T-helper 1 cell treated with Interleukin-12 subunit alpha and Interleukin-12 subunit beta and Interleukin-4 antibody, amounts not matched to agents 30 μg/mL and 1 μg/mL, for 36 hours (primary cell): ENCODE data around the gene OLA1.

Experiments used
- H3K27ac Mint-ChIP-seq: one replicate; pipeline ENCODE4 v1.8.0; 2021; ENCODE audit warnings: mild to moderate bottlenecking, mixed read lengths
- H3K27me3 Mint-ChIP-seq: one replicate; pipeline ENCODE4 v1.8.0; 2021; ENCODE audit warnings: low read depth, mixed read lengths
- H3K36me3 Mint-ChIP-seq: one replicate; pipeline ENCODE4 v1.8.0; 2021; ENCODE audit warnings: low read depth, mixed read lengths
- H3K4me1 Mint-ChIP-seq: one replicate; pipeline ENCODE4 v1.8.0; 2021; ENCODE audit warnings: low read depth, mixed read lengths
- H3K4me3 Mint-ChIP-seq: one replicate; pipeline ENCODE4 v1.8.0; 2021; ENCODE audit warnings: mild to moderate bottlenecking, moderate library complexity, mixed read lengths
- H3K9me3 Mint-ChIP-seq: one replicate; pipeline ENCODE4 v1.8.0; 2021; ENCODE audit warnings: mixed read lengths

OLA1 gene

GRCh38 chr2:174145827-174146226 is 102.5 kb downstream of the OLA1 start:
- H3K27me3 Mint-ChIP-seq, result no peaks in the 10 kb centered on the region
- no peaks in the 10 kb centered on the region for H3K9me3 Mint-ChIP-seq
- no peak overlapping the region for H3K27ac Mint-ChIP-seq
- H3K4me3 Mint-ChIP-seq, result no peak overlapping the region
- peaks cover 2% of the 10 kb centered on the region for H3K36me3 Mint-ChIP-seq
- peaks cover 2% of the 10 kb centered on the region for H3K4me1 Mint-ChIP-seq

GRCh38 chr2:174142290-174142689 is 106.0 kb downstream of the OLA1 start:
- Mint-ChIP-seq H3K4me1 (peaks cover 5% of the 10 kb centered on the region), H3K4me3 (no peak overlapping the region), H3K36me3 (peaks cover 10% of the 10 kb centered on the region)

GRCh38 chr2:174138161-174138560 is 110.2 kb downstream of the OLA1 start:
- Mint-ChIP-seq H3K27me3 (no peaks in the 10 kb centered on the region), H3K4me1 (peaks cover 3% of the 10 kb centered on the region), H3K36me3 (peaks cover 19% of the 10 kb centered on the region), H3K4me3 (no peak overlapping the region), H3K9me3 (no peaks in the 10 kb centered on the region), H3K27ac (no peak overlapping the region)

More at GRCh38 chr2:174142290-174142689, 106.0 kb downstream of the OLA1 start:
- no peak overlapping the region for H3K27ac Mint-ChIP-seq
- no peaks in the 10 kb centered on the region for H3K27me3 Mint-ChIP-seq
- no peaks in the 10 kb centered on the region for H3K9me3 Mint-ChIP-seq

- Mint-ChIP-seq H3K4me1 (peaks cover 5% of the 10 kb centered on the region), H3K36me3 (peaks cover 17% of the 10 kb centered on the region), H3K27ac (no peak overlapping the region), H3K9me3 (no peaks in the 10 kb centered on the region), H3K27me3 (no peaks in the 10 kb centered on the region), H3K4me3 (no peak overlapping the region)
These were observed 112.4 kb downstream of the OLA1 start for GRCh38 chr2:174135981-174136380.

- Mint-ChIP-seq H3K27ac (no peak overlapping the region), H3K4me1 (peaks cover 2% of the 10 kb centered on the region)
These were observed 123.2 kb downstream of the OLA1 start for GRCh38 chr2:174125090-174125489.

GRCh38 chr2:174124181-174124580 is 124.2 kb downstream of the OLA1 start:
- H3K36me3 Mint-ChIP-seq, result peaks cover 4% of the 10 kb centered on the region
- no peak overlapping the region for H3K4me3 Mint-ChIP-seq
- peaks cover 2% of the 10 kb centered on the region for H3K4me1 Mint-ChIP-seq
- H3K27me3 Mint-ChIP-seq, result no peaks in the 10 kb centered on the region
- no peaks in the 10 kb centered on the region for H3K9me3 Mint-ChIP-seq
- H3K27ac Mint-ChIP-seq, result no peak overlapping the region

More at GRCh38 chr2:174125090-174125489, 123.2 kb downstream of the OLA1 start:
- H3K9me3 Mint-ChIP-seq, result no peaks in the 10 kb centered on the region
- no peak overlapping the region for H3K4me3 Mint-ChIP-seq
- peaks cover 4% of the 10 kb centered on the region for H3K36me3 Mint-ChIP-seq
- no peaks in the 10 kb centered on the region for H3K27me3 Mint-ChIP-seq

GRCh38 chr2:174122185-174122584 is 126.1 kb downstream of the OLA1 start:
- Mint-ChIP-seq H3K27ac (no peak overlapping the region), H3K36me3 (peaks cover 4% of the 10 kb centered on the region), H3K4me1 (peaks cover 2% of the 10 kb centered on the region), H3K4me3 (no peak overlapping the region), H3K27me3 (no peaks in the 10 kb centered on the region), H3K9me3 (no peaks in the 10 kb centered on the region)

GRCh38 chr2:174121612-174122011 is 126.7 kb downstream of the OLA1 start:
- Mint-ChIP-seq H3K36me3 (peaks cover 4% of the 10 kb centered on the region), H3K9me3 (no peaks in the 10 kb centered on the region), H3K4me1 (peaks cover 2% of the 10 kb centered on the region), H3K27ac (no peak overlapping the region), H3K27me3 (no peaks in the 10 kb centered on the region), H3K4me3 (no peak overlapping the region)

GRCh38 chr2:174121175-174121574 is 127.2 kb downstream of the OLA1 start:
- Mint-ChIP-seq H3K4me3 (no peak overlapping the region), H3K9me3 (no peaks in the 10 kb centered on the region), H3K4me1 (peaks cover 2% of the 10 kb centered on the region), H3K36me3 (peaks cover 4% of the 10 kb centered on the region), H3K27me3 (no peaks in the 10 kb centered on the region), H3K27ac (no peak overlapping the region)

GRCh38 chr2:174120346-174120745 is 128.0 kb downstream of the OLA1 start:
- H3K4me1 Mint-ChIP-seq, result peaks cover 2% of the 10 kb centered on the region
- H3K4me3 Mint-ChIP-seq, result no peak overlapping the region
- H3K9me3 Mint-ChIP-seq, result no peaks in the 10 kb centered on the region
- peaks cover 4% of the 10 kb centered on the region for H3K36me3 Mint-ChIP-seq
- H3K27me3 Mint-ChIP-seq, result no peaks in the 10 kb centered on the region
- no peak overlapping the region for H3K27ac Mint-ChIP-seq

- Mint-ChIP-seq H3K4me1 (peaks cover 2% of the 10 kb centered on the region), H3K4me3 (no peak overlapping the region), H3K27ac (no peak overlapping the region), H3K36me3 (peaks cover 4% of the 10 kb centered on the region), H3K27me3 (no peaks in the 10 kb centered on the region), H3K9me3 (no peaks in the 10 kb centered on the region)
These were observed 130.1 kb downstream of the OLA1 start for GRCh38 chr2:174117951-174118930.

- Mint-ChIP-seq H3K4me1 (peaks cover 2% of the 10 kb centered on the region), H3K27me3 (no peaks in the 10 kb centered on the region), H3K4me3 (no peak overlapping the region), H3K9me3 (no peaks in the 10 kb centered on the region), H3K27ac (no peak overlapping the region), H3K36me3 (no peaks in the 10 kb centered on the region)
These were observed 136.3 kb downstream of the OLA1 start for GRCh38 chr2:174112073-174112472.

- no peaks in the 10 kb centered on the region for H3K9me3 Mint-ChIP-seq
- H3K4me3 Mint-ChIP-seq, result no peak overlapping the region
- peaks cover 2% of the 10 kb centered on the region for H3K4me1 Mint-ChIP-seq
- H3K27me3 Mint-ChIP-seq, result no peaks in the 10 kb centered on the region
- H3K36me3 Mint-ChIP-seq, result no peaks in the 10 kb centered on the region
- no peak overlapping the region for H3K27ac Mint-ChIP-seq
These were observed 139.8 kb downstream of the OLA1 start for GRCh38 chr2:174108579-174108978.

- Mint-ChIP-seq H3K9me3 (no peaks in the 10 kb centered on the region), H3K4me1 (peaks cover 2% of the 10 kb centered on the region), H3K27ac (no peak overlapping the region), H3K4me3 (no peak overlapping the region), H3K27me3 (no peaks in the 10 kb centered on the region), H3K36me3 (no peaks in the 10 kb centered on the region)
These were observed 141.6 kb downstream of the OLA1 start for GRCh38 chr2:174106736-174107135.

- no peak overlapping the region for H3K4me3 Mint-ChIP-seq
- peaks cover 3% of the 10 kb centered on the region for H3K4me1 Mint-ChIP-seq
- H3K27ac Mint-ChIP-seq, result no peak overlapping the region
- peaks cover 3% of the 10 kb centered on the region for H3K9me3 Mint-ChIP-seq
- H3K27me3 Mint-ChIP-seq, result no peaks in the 10 kb centered on the region
- peaks cover 4% of the 10 kb centered on the region for H3K36me3 Mint-ChIP-seq
These were observed 153.8 kb downstream of the OLA1 start for GRCh38 chr2:174094542-174094941.
